H1 (cell line): ENCODE measurements around the gene ACTA2. TPM values are rescaled to one million over a fixed set of nuclear protein-coding genes. Genes with fewer than 3 reads are reported as not detected.
A peak's percentile ranks its signal among the peaks of the same experiment; 100 is the strongest.

Source experiments
- CTCF ChIA-PET: fragments of 300-600 bp; sonication (Branson Sonifier 250); formaldehyde crosslinking; loops from one replicate; lab custom pipeline; 2021; ENCODE audit not compliant: partially characterized antibody; lab: Charles Lee
- POLR2A ChIA-PET: fragments of 300-600 bp; sonication (Branson Sonifier 250); formaldehyde crosslinking; loops from one replicate; lab custom pipeline; 2021; ENCODE audit warnings: inconsistent platforms; ENCODE audit not compliant: partially characterized antibody; lab: Charles Lee
- DNase-seq, 2 experiments: peaks; one replicate each; pipeline versions ENCODE4 v3.0.0 to v3.0.0-alpha.2; 2010 to 2022; ENCODE audit warnings: low spot score in 2 of 2, low read depth in 1 of 2, mixed read lengths in 1 of 2
- FAIRE-seq: peaks from 2 replicates; lab custom pipeline; 2011; peaks lifted over from hg19 to GRCh38; lab: Jason Lieb, UNC
- H2AFZ ChIP-seq: 2 replicates; pipeline ENCODE4 v1.8.1; 2012; ENCODE audit warnings: low read length, inconsistent platforms
- H2AK5ac ChIP-seq: 2 replicates; pipeline ENCODE4 v1.6.1; 2013; ENCODE audit warnings: low read depth, low read length
- H2BK120ac ChIP-seq: replicated peaks from 2 replicates; pipeline ENCODE3; 2013; ENCODE audit warnings: low read depth, low read length, inconsistent platforms
- H2BK12ac ChIP-seq: 2 replicates; pipeline ENCODE4 v1.6.1; 2013; ENCODE audit warnings: low read depth, low read length
- H2BK15ac ChIP-seq: 2 replicates; pipeline ENCODE4 v1.6.1; 2013; ENCODE audit warnings: low read length
- H2BK20ac ChIP-seq: 2 replicates; pipeline ENCODE4 v1.6.1; 2013; ENCODE audit warnings: low read length
- H2BK5ac ChIP-seq: 2 replicates; pipeline ENCODE4 v1.6.1; 2013; ENCODE audit warnings: low read depth, low read length
- H3K14ac ChIP-seq: 2 replicates; pipeline ENCODE4 v1.6.1; 2013; ENCODE audit warnings: inconsistent platforms; ENCODE audit not compliant: insufficient read length
- H3K18ac ChIP-seq: 2 replicates; pipeline ENCODE4 v1.6.1; 2013; ENCODE audit warnings: low read length; ENCODE audit errors: extremely low read depth
- H3K23ac ChIP-seq: 2 replicates; pipeline ENCODE4 v1.6.1; 2013; ENCODE audit warnings: inconsistent platforms; ENCODE audit not compliant: insufficient read length
- H3K23me2 ChIP-seq: 2 replicates; pipeline ENCODE4 v1.6.1; 2013; ENCODE audit warnings: low read depth, low read length
- H3K27ac ChIP-seq: 2 replicates; pipeline ENCODE4 v1.6.1; 2011; ENCODE audit warnings: low read depth, low read length, inconsistent platforms
- H3K27me3 ChIP-seq, 4 experiments: replicated peaks in 1 of 4; 1 replicate in 1 of 4; 2 replicates in 3 of 4; pipeline versions ENCODE4 v1.6.1 to v1.8.1; 2011 to 2013; ENCODE audit warnings: low read length in 3 of 4, mild to moderate bottlenecking in 3 of 4, inconsistent platforms in 2 of 4, mixed read lengths in 2 of 4, moderate library complexity in 1 of 4; ENCODE audit not compliant: control insufficient read depth in 3 of 4, insufficient read depth in 3 of 4; ENCODE audit errors: extremely low read depth in 1 of 4
- H3K36me3 ChIP-seq, 4 experiments: 2 replicates each; pipeline versions ENCODE4 v1.6.1 to v1.8.1; 2011 to 2013; ENCODE audit warnings: mild to moderate bottlenecking in 4 of 4, low read length in 3 of 4, moderate library complexity in 2 of 4, control low read depth in 1 of 4, inconsistent platforms in 1 of 4; ENCODE audit not compliant: insufficient read depth in 4 of 4, control insufficient read depth in 2 of 4
- H3K4ac ChIP-seq: replicated peaks from 2 replicates; pipeline ENCODE3; 2013; ENCODE audit warnings: low read length, low read depth, mixed read lengths, inconsistent platforms; ENCODE audit not compliant: insufficient read length
- H3K4me1 ChIP-seq, 4 experiments: replicated peaks in 1 of 4; 1 replicate in 1 of 4; 2 replicates in 3 of 4; pipeline versions ENCODE4 v1.6.1 to v1.8.1; 2011 to 2013; ENCODE audit warnings: low read length in 3 of 4, inconsistent platforms in 2 of 4, mixed read lengths in 1 of 4; ENCODE audit not compliant: insufficient read depth in 4 of 4, control insufficient read depth in 3 of 4
- H3K4me2 ChIP-seq, 2 experiments: 2 replicates each; pipeline versions ENCODE4 v1.6.1 to v1.8.1; 2011 to 2013; ENCODE audit warnings: low read depth in 2 of 2, low read length in 2 of 2, control low read depth in 1 of 2, inconsistent platforms in 1 of 2, mild to moderate bottlenecking in 1 of 2; ENCODE audit not compliant: insufficient read depth in 1 of 2
- H3K4me3 ChIP-seq, 4 experiments: fragments of 200-600, 300-600 bp in 1 of 4; sonication (generic), shearing (Covaris generic), sonication (Bioruptor Twin) in 1 of 4; 2 replicates each; pipeline versions ENCODE4 v1.5.1 to v1.8.1; 2011 to 2016; ENCODE audit warnings: low read length in 4 of 4, low read depth in 3 of 4, control low read depth in 2 of 4, inconsistent platforms in 2 of 4, mild to moderate bottlenecking in 2 of 4, mixed read lengths in 1 of 4, moderate library complexity in 1 of 4; ENCODE audit not compliant: insufficient read depth in 2 of 4; ENCODE audit errors: extremely low read depth in 1 of 4
- H3K56ac ChIP-seq: replicated peaks from 2 replicates; pipeline ENCODE3; 2013; ENCODE audit warnings: low read depth, mild to moderate bottlenecking, mixed read lengths, low read length, inconsistent platforms; ENCODE audit not compliant: insufficient read length
- H3K79me1 ChIP-seq: 2 replicates; pipeline ENCODE4 v1.6.1; 2013; ENCODE audit warnings: low read depth, low read length, control low read depth
- H3K79me2 ChIP-seq, 2 experiments: 2 replicates each; pipeline versions ENCODE4 v1.6.1 to v1.8.1; 2012 to 2013; ENCODE audit warnings: low read length in 2 of 2, mild to moderate bottlenecking in 2 of 2, inconsistent platforms in 1 of 2; ENCODE audit not compliant: insufficient read depth in 2 of 2, control insufficient read depth in 1 of 2
- H3K9ac ChIP-seq, 4 experiments: replicated peaks in 1 of 4; 1 replicate in 1 of 4; 2 replicates in 3 of 4; pipeline versions ENCODE4 v1.6.1 to v1.8.1; 2011 to 2013; ENCODE audit warnings: low read depth in 3 of 4, low read length in 3 of 4, control low read depth in 2 of 4, mild to moderate bottlenecking in 2 of 4, moderate library complexity in 2 of 4, inconsistent platforms in 1 of 4; ENCODE audit errors: extremely low read depth in 1 of 4
- H3K9me3 ChIP-seq, 2 experiments: 2 replicates each; pipeline versions ENCODE4 v1.6.1 to v1.8.1; 2012 to 2013; ENCODE audit warnings: mild to moderate bottlenecking in 2 of 2, moderate library complexity in 2 of 2, control low read depth in 1 of 2, inconsistent platforms in 1 of 2, low read depth in 1 of 2, low read length in 1 of 2, mixed read lengths in 1 of 2; ENCODE audit not compliant: insufficient read depth in 2 of 2
- H4K20me1 ChIP-seq, 2 experiments: replicated peaks in 1 of 2; 2 replicates each; pipeline versions ENCODE3 to v1.8.1; 2011 to 2013; ENCODE audit warnings: inconsistent platforms in 2 of 2, low read length in 2 of 2, mild to moderate bottlenecking in 1 of 2; ENCODE audit not compliant: insufficient read depth in 2 of 2, control insufficient read depth in 1 of 2
- H4K5ac ChIP-seq: 2 replicates; pipeline ENCODE4 v1.6.1; 2013; ENCODE audit warnings: low read length, low read depth, mixed read lengths, inconsistent platforms; ENCODE audit not compliant: insufficient read length
- H4K8ac ChIP-seq: 2 replicates; pipeline ENCODE4 v1.8.0; 2013; ENCODE audit warnings: mild to moderate bottlenecking, moderate library complexity, low read length, inconsistent platforms; ENCODE audit not compliant: insufficient read depth; ENCODE audit errors: extremely low read depth
- H4K91ac ChIP-seq: replicated peaks from 2 replicates; pipeline ENCODE3; 2013; ENCODE audit warnings: low read length, mixed read lengths, inconsistent platforms; ENCODE audit not compliant: insufficient read length
- BRCA1 ChIP-seq: IDR thresholded peaks from 2 replicates; pipeline ENCODE4 v1.6.1; 2012; ENCODE audit warnings: low read depth, low read length, improper control_type of control experiment
- E2F6 ChIP-seq: IDR thresholded peaks from 2 replicates; pipeline ENCODE4 v1.6.1; 2012; ENCODE audit warnings: inconsistent platforms
- EP300 ChIP-seq, 2 experiments: IDR thresholded peaks; 1 replicate in 1 of 2; 2 replicates in 1 of 2; pipeline ENCODE4 v1.6.1; 2011 to 2012; ENCODE audit warnings: low read depth in 2 of 2, low read length in 2 of 2, mild to moderate bottlenecking in 2 of 2, borderline replicate concordance in 1 of 2, inconsistent platforms in 1 of 2, moderate library complexity in 1 of 2
- JUN ChIP-seq: IDR thresholded peaks from 2 replicates; pipeline ENCODE4 v1.6.1; 2011; ENCODE audit warnings: low read depth, mild to moderate bottlenecking, improper control_type of control experiment, low read length
- KDM1A ChIP-seq: fragments of 200-600, 300-600 bp; sonication (generic); IDR thresholded peaks from 2 replicates; pipeline ENCODE4 v1.7.1; 2016; ENCODE audit warnings: mild to moderate bottlenecking, low read length, borderline replicate concordance
- POLR2A ChIP-seq, 2 experiments: IDR thresholded peaks; 1 replicate in 1 of 2; 2 replicates in 1 of 2; pipeline ENCODE4 v1.6.1; 2011; ENCODE audit warnings: low read depth in 2 of 2, low read length in 2 of 2, mild to moderate bottlenecking in 2 of 2; ENCODE audit errors: control extremely low read depth in 1 of 2
- USF2 ChIP-seq: IDR thresholded peaks from 2 replicates; pipeline ENCODE4 v1.6.1; 2011; ENCODE audit warnings: low read length, improper control_type of control experiment
- YY1 ChIP-seq: IDR thresholded peaks from 2 replicates; pipeline ENCODE4 v1.6.1; 2011; ENCODE audit warnings: low read depth, mild to moderate bottlenecking, low read length
- whole genome bisulfite sequencing, 2 experiments: shearing (Covaris generic) in 1 of 2; methylation state at CpG; one replicate each; pipeline versions ENCODE4 v1.1.6 to v1.1.7; 2013 to 2015; ENCODE audit warnings: low lambda C conversion rate in 2 of 2, mixed read lengths in 2 of 2, inconsistent platforms in 1 of 2, low coverage in 1 of 2, missing lambda C conversion rate in 1 of 2; ENCODE audit not compliant: insufficient replicate concordance in 2 of 2, insufficient coverage in 1 of 2, insufficient read length in 1 of 2; ENCODE audit errors: extremely low coverage in 1 of 2, missing lambda C conversion rate in 1 of 2; 5-methylcytosine and 5-hydroxymethylcytosine counted together
- polyA plus RNA-seq, 7 experiments: library from polyadenylated mRNA; depleted of rRNA in 3 of 7; stranded (reverse) in 5 of 7; unstranded in 2 of 7; fragments of >200 nt in 5 of 7; fragments of 200-250 nt in 2 of 7; gene quantifications; 1 replicate in 5 of 7; 2 replicates in 1 of 7; 4 replicates in 1 of 7; pipeline versions ENCODE4 v1.2.1 to v1.2.3, GENCODE V29; 2011 to 2013; ENCODE audit warnings: missing spikeins in 2 of 7, mixed read lengths in 2 of 7
- total RNA-seq: library from RNA; stranded (reverse); fragmentation: NEBNext Ultra II Directional; extraction: Animal tissue kit (Norgen Biotek cat#: 25700); gene quantifications from 2 replicates; pipeline ENCODE4 v1.2.1, GENCODE V29; 2021

ACTA2 gene
- total and polyA plus RNA-seq, 2 of the 8 experiments (the other 6 are each of a cell fraction or from before 2014, with no cell fraction given), result 3.5 to 8.9 TPM

GRCh38 chr10:88994019-88994418 lies 41.4 kb upstream of the ACTA2 start:
- peaks cover 0 to 9% (median under 1%) of the 10 kb centered on the region in 4 experiments; a peak in 2 of 7 replicates for H3K4me1 ChIP-seq
- H3K9ac ChIP-seq, result no peak overlapping the region
- no peak overlapping the region for H2BK15ac ChIP-seq
- FAIRE-seq (no peak), DNase-seq (no peak)
- H3K23me2 ChIP-seq, result peaks cover 7% of the 10 kb centered on the region; the same call in 1 of the 2 replicates
- no peak overlapping the region for H2AK5ac ChIP-seq
- H3K23ac ChIP-seq, result no peak overlapping the region
- no peak overlapping the region for H2BK5ac ChIP-seq
- H4K8ac ChIP-seq, result no peak overlapping the region
- no peak overlapping the region for H2BK20ac ChIP-seq
- H2AFZ ChIP-seq, result no peak overlapping the region
- peak overlapping the region in 1 of 2 experiments; percentile 48; a peak in 2 of 4 replicates for H3K4me2 ChIP-seq
- 0 out of 8 replicates have a peak overlapping the region, but pooled peaks of 1 of the 4 experiments have one; percentile 11 for H3K4me3 ChIP-seq
- H3K36me3 ChIP-seq, result no peaks in the 10 kb centered on the region
- no peak for TF ChIP-seq POLR2A (IDR thresholded peaks at IDR 0.05; ENCODE audit: control extremely low read depth in 1 of 2, low read depth in 2 of 2, low read length in 2 of 2)
- TF ChIP-seq YY1, result no peak
- TF ChIP-seq E2F6, result no peak
- no peak for TF ChIP-seq USF2
- TF ChIP-seq BRCA1, result no peak
- no peak for TF ChIP-seq JUN
- TF ChIP-seq EP300 (IDR thresholded peaks at IDR 0.05; ENCODE audit: borderline replicate concordance in 1 of 2, low read depth in 2 of 2, low read length in 2 of 2), result no peak
- TF ChIP-seq KDM1A, result no peak
- WGBS, 2 experiments, result 67% methylated on average over 1 of the region's 1 CpG; no CpG with 5 or more reads in 1 of the 2 experiments
- no peak overlapping the region; the same call in 1 of the 2 replicates for H3K27ac ChIP-seq
- no peaks in the 10 kb centered on the region for H3K9me3 ChIP-seq
- CTCF ChIA-PET, result interaction anchor here (0.7 to 2.2 kb wide), 9 partner anchors 9 to 224 kb away, joined by 3 to 9 read pairs (median 4); no protein-coding TSS in a partner anchor
- no peak overlapping the region for H3K18ac ChIP-seq
- no peaks in the 10 kb centered on the region for H3K79me1 ChIP-seq
- no peak overlapping the region for H4K91ac ChIP-seq
- H3K4ac ChIP-seq, result no peak overlapping the region
- H4K5ac ChIP-seq, result no peak overlapping the region
- H4K20me1 ChIP-seq, result no peaks in the 10 kb centered on the region
- H3K56ac ChIP-seq, result no peak overlapping the region
- POLR2A ChIA-PET, result no interaction called here
- H2BK120ac ChIP-seq, result no peak overlapping the region
- H3K14ac ChIP-seq, result no peak overlapping the region
- peaks cover 0 to 13% (median 7%) of the 10 kb centered on the region in 4 experiments; a peak in 6 of 7 replicates for H3K27me3 ChIP-seq
- H2BK12ac ChIP-seq, result no peak overlapping the region
- H3K79me2 ChIP-seq, result no peaks in the 10 kb centered on the region; a peak in 1 of 4 replicates
